ENCODE data around the gene CACNA1C. TPM values are rescaled to one million over a fixed set of nuclear protein-coding genes. Genes with fewer than 3 reads are reported as not detected.

The CACNA1C gene
- total RNA-seq, 1 experiment from 2014 or later = 1.1 TPM

- no peak for DNase-seq
- H3K56ac ChIP-seq (ENCODE audit: insufficient read length, low read depth, low read length) = no peak overlapping the region
- no peak overlapping the region for H3K4ac ChIP-seq (ENCODE audit: low read depth, low read length)
- H3K79me2 ChIP-seq (ENCODE audit: insufficient read depth, low read length) = no peaks in the 10 kb centered on the region
- Mint-ChIP-seq H3K4me3 (no peak overlapping the region), H3K27ac (no peak overlapping the region), H3K4me1 (no peaks in the 10 kb centered on the region), H3K27me3 (ENCODE audit: low read depth) (peaks cover 14% of the 10 kb centered on the region), H3K36me3 (ENCODE audit: insufficient read depth in 1 of 3, low read depth in 3 of 3) (no peaks in the 10 kb centered on the region), H3K9me3 (no peaks in the 10 kb centered on the region)
- H2BK15ac ChIP-seq (ENCODE audit: low read depth, low read length) = no peak overlapping the region
- H2BK120ac ChIP-seq (ENCODE audit: low read depth, low read length, poor library complexity, severe bottlenecking) = no peak overlapping the region
- no peak overlapping the region for H4K5ac ChIP-seq (ENCODE audit: insufficient read length, low read depth, low read length)
- no peaks in the 10 kb centered on the region for H3K27me3 ChIP-seq (ENCODE audit: insufficient read depth, low read length)
- H3K4me2 ChIP-seq (ENCODE audit: insufficient read depth, insufficient read length, low read length) = no peak overlapping the region
- TF ChIP-seq CTCF (conservative IDR thresholded peaks at IDR 0.05) = no peak
- no CpG with 5 or more reads among the region's 10 CpGs for WGBS (ENCODE audit: extremely low coverage, insufficient read length, low lambda C conversion rate)
- H2AK5ac ChIP-seq (ENCODE audit: insufficient read length, low read length) = no peak overlapping the region
- H2BK20ac ChIP-seq (ENCODE audit: low read depth, low read length, poor library complexity, severe bottlenecking) = no peak overlapping the region
- H3K14ac ChIP-seq (ENCODE audit: insufficient read depth, low read length) = no peak overlapping the region
- H3K18ac ChIP-seq (ENCODE audit: insufficient read length, low read depth, low read length) = no peak overlapping the region
- no peak overlapping the region for H2BK5ac ChIP-seq (ENCODE audit: insufficient read length, low read length)
- H3K9me3 ChIP-seq (ENCODE audit: control insufficient read depth, low read depth, low read length) = no peaks in the 10 kb centered on the region
- H4K20me1 ChIP-seq (ENCODE audit: control insufficient read depth, insufficient read depth, insufficient read length) = no peaks in the 10 kb centered on the region
- no peak overlapping the region for H2AFZ ChIP-seq (ENCODE audit: low read length)
- no peak overlapping the region for H3K27ac ChIP-seq (ENCODE audit: insufficient read length, low read depth, low read length)
- H2BK12ac ChIP-seq (ENCODE audit: insufficient read length, low read depth, low read length) = no peak overlapping the region
- no peaks in the 10 kb centered on the region for H3K23me2 ChIP-seq (ENCODE audit: insufficient read length, low read depth, low read length, poor library complexity, severe bottlenecking)
- no peaks in the 10 kb centered on the region for H3K4me1 ChIP-seq (ENCODE audit: insufficient read depth, low read length)
- H3K9ac ChIP-seq (ENCODE audit: extremely low read depth, insufficient read length, low read length) = no peak overlapping the region
- H3K79me1 ChIP-seq (ENCODE audit: insufficient read depth, low read depth, low read length, poor library complexity, severe bottlenecking) = no peaks in the 10 kb centered on the region
- no peak overlapping the region for H4K91ac ChIP-seq (ENCODE audit: insufficient read length, low read depth, low read length)
- H3T11ph ChIP-seq (ENCODE audit: low read length) = no peak overlapping the region
- H4K8ac ChIP-seq (replicated peaks; ENCODE audit: insufficient read length, low read depth, low read length) = no peak overlapping the region
- no peak overlapping the region for H3K23ac ChIP-seq (ENCODE audit: insufficient read length, low read depth, low read length)
Observed at GRCh38 chr12:2561367-2561766, 508.6 kb downstream of the CACNA1C start.

Data from H9 (cell line).